Body of pancreas (tissue), 4 donors: Measurements from ENCODE around the gene CFAP54. TPM values are rescaled to one million over a fixed set of nuclear protein-coding genes. Genes with fewer than 3 reads are reported as not detected.

Source experiments
- ATAC-seq: fragments of 150-250 bp; one replicate; pipeline ENCODE4 v1.9.1; 2016
- DNase-seq, 4 donors: peaks; one replicate each; pipeline ENCODE4 v3.0.0-alpha.2; 2019
- H3K27ac ChIP-seq, 4 donors: fragments of 200-600 bp; sonication (generic); 1 replicate in 3 of 4; 2 replicates in 1 of 4; pipeline versions ENCODE4 v1.5.1 to v1.6.1; 2016 to 2019; ENCODE audit warnings: mild to moderate bottlenecking in 1 of 4, mixed read lengths in 1 of 4, moderate library complexity in 1 of 4
- H3K27me3 ChIP-seq, 2 donors: fragments of 200-600 bp; sonication (generic); one replicate each; pipeline ENCODE4 v1.6.0; 2016; ENCODE audit warnings: mild to moderate bottlenecking in 1 of 2
- H3K36me3 ChIP-seq, 2 donors: fragments of 200-600 bp; sonication (generic); replicated peaks in 1 of 2; 2 replicates each; pipeline ENCODE4 v1.5.1; 2016; ENCODE audit warnings: low read depth in 2 of 2; ENCODE audit not compliant: insufficient read depth in 1 of 2
- H3K4me1 ChIP-seq: fragments of 200-600 bp; sonication (generic); one replicate; pipeline ENCODE4 v1.6.0; 2016
- H3K4me3 ChIP-seq, 2 donors: fragments of 200-600 bp; sonication (generic); 1 replicate in 1 of 2; 2 replicates in 1 of 2; pipeline ENCODE4 v1.5.1; 2016 to 2019
- H3K9me3 ChIP-seq, 3 donors: fragments of 200-600 bp; sonication (generic); 1 replicate in 2 of 3; 2 replicates in 1 of 3; pipeline ENCODE4 v1.5.1; 2016
- POLR2A ChIP-seq, 3 donors: fragments of 450-650 bp; IDR thresholded peaks; one replicate each; pipeline ENCODE4 v1.6.1; 2016; ENCODE audit warnings: antibody characterized with exemption in 3 of 3, mild to moderate bottlenecking in 2 of 3
- WGBS, 2 donors: methylation state at CpG; one replicate each; pipeline ENCODE4 v1.1.5; 2017; 5-methylcytosine and 5-hydroxymethylcytosine counted together
- intact Hi-C: fragments of 100-400 bp; cut with DNase I; formaldehyde crosslinking; loops from one replicate; pipeline ENCODE4 v1.15.1; 2023
- total RNA-seq, 2 donors: library from RNA; depleted of rRNA; stranded (reverse); fragments of >200 nt; gene quantifications; one replicate each; pipeline ENCODE4 v1.1.0, GENCODE V29; 2016
- TF ChIP-seq, protein P1 (sequence below), 7 experiments: fragments of 450-650 bp in 4 of 7; fragments of 200-600 bp in 3 of 7; sonication (generic) in 3 of 7; IDR thresholded peaks; one replicate each; pipeline ENCODE4 v1.5.1; 2016 to 2019; ENCODE audit warnings: antibody characterized with exemption in 7 of 7

The CFAP54 gene
- total RNA-seq, 2 donors from 2014 or later: 0.52 TPM; not detected in 1

DNA sequence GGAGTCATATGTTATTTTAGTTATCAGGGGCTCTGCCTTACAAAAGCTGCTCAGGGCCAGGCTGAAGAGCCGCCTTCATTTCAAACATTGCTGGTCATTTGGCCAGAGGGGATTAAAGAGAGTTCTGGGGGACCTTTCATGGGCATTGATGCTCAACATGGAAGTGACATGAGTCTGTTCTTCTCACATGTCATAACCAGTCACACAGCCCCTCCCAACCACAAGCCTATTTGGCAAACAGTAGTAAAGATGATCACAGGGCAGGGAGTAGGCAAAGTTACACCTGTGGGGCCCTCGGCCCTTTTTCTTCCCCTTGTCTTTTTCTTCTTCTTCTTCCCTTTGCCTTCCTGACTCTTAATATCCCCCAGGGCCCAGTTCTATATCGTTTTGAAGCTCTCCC lies 33.3 kb downstream of the CFAP54 start:
- ATAC-seq: no peak

DNA sequence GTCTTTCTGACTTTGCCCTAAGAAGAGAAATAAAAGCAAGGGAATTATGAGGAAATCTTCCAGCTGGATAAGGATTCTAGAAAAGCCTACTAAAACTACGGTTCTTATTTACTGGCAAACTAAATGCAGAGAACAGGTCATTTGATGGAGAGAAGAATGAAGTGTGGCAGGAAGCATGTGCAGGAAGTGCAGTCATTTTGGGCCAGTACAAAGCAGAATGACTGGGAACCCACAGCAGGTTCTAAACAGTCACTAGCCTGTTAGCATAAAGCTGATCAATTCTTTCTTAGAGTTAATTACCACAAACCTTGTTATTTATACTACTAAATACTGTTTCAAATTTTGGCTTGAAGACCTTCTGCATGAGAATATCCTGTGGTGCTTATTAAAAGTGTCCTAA lies 36.7 kb downstream of the CFAP54 start:
- Histone ChIP-seq H3K27ac (no peak overlapping the region), H3K27me3 (no peaks in the 10 kb centered on the region), H3K4me3 (no peak overlapping the region), H3K9me3 (no peaks in the 10 kb centered on the region), H3K4me1 (no peaks in the 10 kb centered on the region), H3K36me3 (no peaks in the 10 kb centered on the region)
- intact Hi-C loops: no loop called here
- 59 to 61% methylated on average over 1 of the region's 1 CpG for WGBS, 2 donors
- ATAC-seq (no peak), DNase-seq (no peak)
- TF ChIP-seq, protein P1, sequence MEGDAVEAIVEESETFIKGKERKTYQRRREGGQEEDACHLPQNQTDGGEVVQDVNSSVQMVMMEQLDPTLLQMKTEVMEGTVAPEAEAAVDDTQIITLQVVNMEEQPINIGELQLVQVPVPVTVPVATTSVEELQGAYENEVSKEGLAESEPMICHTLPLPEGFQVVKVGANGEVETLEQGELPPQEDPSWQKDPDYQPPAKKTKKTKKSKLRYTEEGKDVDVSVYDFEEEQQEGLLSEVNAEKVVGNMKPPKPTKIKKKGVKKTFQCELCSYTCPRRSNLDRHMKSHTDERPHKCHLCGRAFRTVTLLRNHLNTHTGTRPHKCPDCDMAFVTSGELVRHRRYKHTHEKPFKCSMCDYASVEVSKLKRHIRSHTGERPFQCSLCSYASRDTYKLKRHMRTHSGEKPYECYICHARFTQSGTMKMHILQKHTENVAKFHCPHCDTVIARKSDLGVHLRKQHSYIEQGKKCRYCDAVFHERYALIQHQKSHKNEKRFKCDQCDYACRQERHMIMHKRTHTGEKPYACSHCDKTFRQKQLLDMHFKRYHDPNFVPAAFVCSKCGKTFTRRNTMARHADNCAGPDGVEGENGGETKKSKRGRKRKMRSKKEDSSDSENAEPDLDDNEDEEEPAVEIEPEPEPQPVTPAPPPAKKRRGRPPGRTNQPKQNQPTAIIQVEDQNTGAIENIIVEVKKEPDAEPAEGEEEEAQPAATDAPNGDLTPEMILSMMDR (IDR thresholded peaks at IDR 0.05): no peak
- TF ChIP-seq POLR2A (IDR thresholded peaks at IDR 0.05): no peak

More for the DNA sequence above, 33.3 kb downstream of the CFAP54 start:
- no peaks in the 10 kb centered on the region for H3K4me1 ChIP-seq
- H3K4me3 ChIP-seq: no peak overlapping the region
- H3K36me3 ChIP-seq: no peaks in the 10 kb centered on the region
- no peak for DNase-seq
- intact Hi-C loops: no loop called here
- TF ChIP-seq, protein P1 (IDR thresholded peaks at IDR 0.05): no peak
- no peak for TF ChIP-seq POLR2A (IDR thresholded peaks at IDR 0.05)
- H3K27ac ChIP-seq: no peak overlapping the region
- H3K9me3 ChIP-seq: no peaks in the 10 kb centered on the region
- no peaks in the 10 kb centered on the region for H3K27me3 ChIP-seq
- WGBS, 2 donors: 59 to 68% methylated on average over 3 of the region's 3 CpGs

DNA sequence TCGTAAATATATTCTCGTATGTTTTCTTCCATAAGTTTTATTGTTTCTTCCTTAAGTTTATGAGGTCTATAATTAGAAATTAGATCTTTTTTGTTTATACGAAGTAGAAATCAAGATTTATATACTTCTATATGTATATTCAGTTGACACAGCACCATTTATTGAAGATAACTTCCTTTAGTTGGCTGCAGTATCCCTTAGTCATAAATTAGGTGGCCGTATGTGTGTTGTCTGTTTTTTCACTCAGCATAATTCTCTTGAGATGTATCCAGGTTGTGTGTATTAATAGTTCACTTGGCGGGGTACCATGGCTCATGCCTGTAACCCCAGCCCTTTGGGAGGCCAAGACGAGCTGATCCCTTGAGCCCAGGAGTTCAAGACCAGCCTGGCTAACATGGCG lies 40.5 kb downstream of the CFAP54 start:
- ATAC-seq: no peak
- H3K4me3 ChIP-seq: no peak overlapping the region
- intact Hi-C loops: no loop called here

DNA sequence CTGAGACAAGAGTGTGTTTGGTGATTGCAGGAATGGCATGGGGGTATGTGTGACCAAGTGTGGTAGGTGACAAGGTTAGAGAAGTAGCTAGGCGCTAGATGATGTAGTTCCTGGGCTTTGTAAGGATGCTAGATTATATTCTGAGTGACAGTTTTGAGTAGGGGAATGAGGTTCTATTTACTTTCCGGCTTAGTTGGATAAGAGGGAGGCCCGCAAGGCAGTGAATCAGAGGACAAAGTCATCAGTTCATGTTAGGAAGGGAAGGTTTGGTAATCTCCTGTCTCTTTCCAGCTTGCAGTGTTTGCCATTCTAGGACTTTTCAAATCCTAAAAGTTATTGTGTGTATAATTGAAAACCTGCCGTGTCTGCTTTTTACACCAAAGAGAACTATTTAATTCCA lies 45.0 kb downstream of the CFAP54 start:
- H3K4me1 ChIP-seq: no peaks in the 10 kb centered on the region
- H3K9me3 ChIP-seq: no peaks in the 10 kb centered on the region
- intact Hi-C loops: no loop called here
- no peaks in the 10 kb centered on the region for H3K27me3 ChIP-seq
- DNase-seq (no peak), ATAC-seq (no peak)
- TF ChIP-seq, protein P1 (IDR thresholded peaks at IDR 0.05): no peak
- no peak for TF ChIP-seq POLR2A (IDR thresholded peaks at IDR 0.05)
- 51 to 60% methylated on average over 4 of the region's 4 CpGs for WGBS, 2 donors
- H3K36me3 ChIP-seq: no peaks in the 10 kb centered on the region
- H3K4me3 ChIP-seq: no peak overlapping the region
- H3K27ac ChIP-seq: no peak overlapping the region

More for the DNA sequence above, 40.5 kb downstream of the CFAP54 start:
- Histone ChIP-seq H3K4me1 (no peaks in the 10 kb centered on the region), H3K36me3 (no peaks in the 10 kb centered on the region), H3K27me3 (no peaks in the 10 kb centered on the region), H3K9me3 (no peaks in the 10 kb centered on the region), H3K27ac (no peak overlapping the region)
- TF ChIP-seq POLR2A (IDR thresholded peaks at IDR 0.05): no peak
- TF ChIP-seq, protein P1 (IDR thresholded peaks at IDR 0.05): no peak
- WGBS, 2 donors: 72 to 79% methylated on average over 7 of the region's 7 CpGs
- DNase-seq: no peak

DNA sequence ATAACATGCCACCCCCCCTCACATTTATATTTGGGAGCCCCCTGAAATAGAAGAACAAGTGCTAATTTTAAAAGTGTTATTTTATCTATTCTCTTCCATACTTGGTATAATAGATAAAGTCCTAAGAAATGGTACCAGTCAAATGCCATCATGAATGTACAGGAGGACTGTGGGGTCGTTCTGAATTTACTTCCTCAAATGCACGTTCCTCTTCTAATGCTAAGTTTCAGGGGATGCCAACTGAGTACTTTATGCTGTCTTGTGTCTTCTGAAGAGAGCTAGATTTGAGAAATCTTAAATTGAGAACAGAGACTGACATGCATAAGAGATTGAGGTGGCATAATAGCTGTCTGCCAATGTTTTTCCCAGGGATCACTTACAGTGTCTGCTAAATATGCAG lies 59.0 kb downstream of the CFAP54 start:
- Histone ChIP-seq H3K36me3 (no peaks in the 10 kb centered on the region), H3K27me3 (no peaks in the 10 kb centered on the region), H3K9me3 (no peaks in the 10 kb centered on the region), H3K4me3 (no peak overlapping the region), H3K27ac (no peak overlapping the region), H3K4me1 (no peaks in the 10 kb centered on the region)
- TF ChIP-seq POLR2A (IDR thresholded peaks at IDR 0.05): no peak
- TF ChIP-seq, protein P1 (IDR thresholded peaks at IDR 0.05): no peak
- ATAC-seq (no peak), DNase-seq (no peak)
- intact Hi-C loops: no loop called here
- 28 to 46% methylated on average over 2 of the region's 2 CpGs for whole genome bisulfite sequencing, 2 donors
